ENCODE measurements around the gene SGPP2. TPM values are rescaled to one million over a fixed set of nuclear protein-coding genes. Genes with fewer than 3 reads are reported as not detected.

The SGPP2 gene
- total RNA-seq, 2 experiments from 2014 or later = 1.7 TPM

DNA sequence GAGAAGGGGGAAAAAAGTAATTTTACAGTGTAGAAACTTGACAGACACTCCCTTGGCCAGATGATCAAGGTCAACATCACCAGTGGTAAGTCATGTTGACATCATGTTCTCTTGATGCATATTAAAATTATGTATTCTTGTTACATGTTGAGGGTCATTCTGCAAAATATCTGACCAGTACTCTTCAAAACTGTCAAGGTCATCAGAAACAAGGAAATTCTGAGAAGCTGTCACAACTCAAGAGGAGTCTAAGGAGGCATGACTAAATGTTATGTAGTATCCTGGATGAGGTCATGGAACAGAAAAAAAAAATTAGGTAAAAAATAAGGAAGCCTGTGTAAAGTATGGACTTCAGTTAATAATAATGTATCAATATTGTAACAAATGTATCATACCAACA, 6.3 kb downstream of the SGPP2 start:
- Histone ChIP-seq H3K36me3 (ENCODE audit: insufficient read depth, low read length) (no peaks in the 10 kb centered on the region), H3K27me3 (ENCODE audit: control insufficient read depth in 1 of 2, insufficient read depth in 2 of 2, low read length in 2 of 2) (peaks cover 0 to under 1% of the 10 kb centered on the region in 2 experiments), H3K9me3 (ENCODE audit: control insufficient read depth in 1 of 2, insufficient read depth in 1 of 2, low read length in 2 of 2) (no peaks in the 10 kb centered on the region), H3K4me1 (ENCODE audit: insufficient read depth, low read length) (peaks cover 14% of the 10 kb centered on the region), H3K4me3 (ENCODE audit: low read length) (no peak overlapping the region), H3K27ac (ENCODE audit: low read depth in 1 of 2, low read length in 2 of 2) (no peak overlapping the region)
- no peak overlapping the region for H3K4me3 Mint-ChIP-seq
- H3K27ac Mint-ChIP-seq = no peak overlapping the region
- POLR2A ChIA-PET = no interaction called here
- peaks cover 24% of the 10 kb centered on the region for H3K4me1 Mint-ChIP-seq (ENCODE audit: low read depth)
- intact Hi-C loops (cut with DNase I, micrococcal nuclease) = no loop called here
- TF ChIP-seq, protein P1, sequence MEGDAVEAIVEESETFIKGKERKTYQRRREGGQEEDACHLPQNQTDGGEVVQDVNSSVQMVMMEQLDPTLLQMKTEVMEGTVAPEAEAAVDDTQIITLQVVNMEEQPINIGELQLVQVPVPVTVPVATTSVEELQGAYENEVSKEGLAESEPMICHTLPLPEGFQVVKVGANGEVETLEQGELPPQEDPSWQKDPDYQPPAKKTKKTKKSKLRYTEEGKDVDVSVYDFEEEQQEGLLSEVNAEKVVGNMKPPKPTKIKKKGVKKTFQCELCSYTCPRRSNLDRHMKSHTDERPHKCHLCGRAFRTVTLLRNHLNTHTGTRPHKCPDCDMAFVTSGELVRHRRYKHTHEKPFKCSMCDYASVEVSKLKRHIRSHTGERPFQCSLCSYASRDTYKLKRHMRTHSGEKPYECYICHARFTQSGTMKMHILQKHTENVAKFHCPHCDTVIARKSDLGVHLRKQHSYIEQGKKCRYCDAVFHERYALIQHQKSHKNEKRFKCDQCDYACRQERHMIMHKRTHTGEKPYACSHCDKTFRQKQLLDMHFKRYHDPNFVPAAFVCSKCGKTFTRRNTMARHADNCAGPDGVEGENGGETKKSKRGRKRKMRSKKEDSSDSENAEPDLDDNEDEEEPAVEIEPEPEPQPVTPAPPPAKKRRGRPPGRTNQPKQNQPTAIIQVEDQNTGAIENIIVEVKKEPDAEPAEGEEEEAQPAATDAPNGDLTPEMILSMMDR (IDR thresholded peaks at IDR 0.05) = no peak
- no peaks in the 10 kb centered on the region for H3K9me3 Mint-ChIP-seq
- ATAC-seq (ENCODE audit: poor library complexity) (no peak), DNase-seq (peak in 1 of 14 experiments; percentile 3)
- H3K36me3 Mint-ChIP-seq (ENCODE audit: low read depth) = no peaks in the 10 kb centered on the region
- peaks cover 21% of the 10 kb centered on the region for H3K27me3 Mint-ChIP-seq
- CTCF ChIA-PET = no interaction called here

DNA sequence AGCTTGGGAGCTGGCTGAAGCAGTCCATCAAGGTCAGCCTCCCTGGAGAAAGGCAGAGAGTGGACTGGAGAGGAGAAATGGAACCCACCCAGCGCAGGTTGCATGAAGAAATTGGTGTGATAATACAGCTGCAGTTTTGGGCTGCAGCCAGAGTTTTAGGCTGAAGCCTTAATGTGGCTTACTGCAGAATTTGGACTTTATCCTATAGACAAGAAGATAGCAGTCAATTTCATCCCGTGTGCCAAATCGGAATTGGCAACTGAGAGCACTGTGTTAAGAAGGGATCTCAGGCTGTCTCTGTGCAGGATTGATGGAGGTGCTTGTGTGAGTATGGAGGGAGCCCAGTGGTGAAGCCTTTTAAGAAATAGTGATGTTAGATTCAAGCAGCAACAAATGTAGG, 7.5 kb downstream of the SGPP2 start:
- no peak overlapping the region for H3K27ac Mint-ChIP-seq

DNA sequence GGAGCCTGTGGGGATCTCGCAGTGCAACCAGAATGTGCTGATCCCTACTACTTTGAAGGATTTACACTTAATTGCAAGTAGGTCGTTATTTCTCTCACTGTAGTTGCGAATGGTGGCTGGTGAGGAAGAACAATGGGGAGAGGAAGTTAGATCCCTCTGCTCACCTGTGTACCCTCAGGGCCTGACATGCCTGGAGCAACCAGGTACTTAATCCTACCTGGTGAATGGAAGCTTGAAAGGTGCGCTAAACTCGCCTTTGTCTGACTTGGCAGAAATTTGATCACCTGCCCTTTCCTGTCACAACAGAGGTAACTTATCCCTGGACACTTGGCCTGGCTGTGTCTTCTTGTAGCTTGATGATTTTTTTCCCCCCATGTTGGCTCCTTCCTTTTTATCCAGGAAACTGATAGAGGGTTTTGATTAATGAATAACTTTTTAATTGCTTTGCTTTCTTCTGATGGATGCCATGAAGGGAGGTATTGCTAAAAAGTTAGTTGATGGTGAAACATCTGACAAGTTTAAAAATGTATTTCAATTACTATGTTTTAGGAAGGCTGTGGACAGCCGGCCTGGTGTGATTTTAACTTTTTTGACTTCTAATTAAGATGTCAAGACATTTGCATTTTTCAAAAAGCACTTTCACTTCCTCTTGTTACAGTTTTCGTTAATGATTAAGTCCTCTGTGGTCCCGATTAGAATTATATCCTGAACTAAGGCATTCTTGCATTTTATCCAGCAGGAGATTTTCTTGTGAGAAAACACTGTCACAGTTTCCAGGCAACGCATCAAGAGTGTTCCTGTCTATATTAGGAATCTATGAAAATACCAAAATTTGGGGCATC, 9.2 kb downstream of the SGPP2 start:
- Histone ChIP-seq H3K27ac (ENCODE audit: low read depth in 1 of 2, low read length in 2 of 2) (no peak overlapping the region), H3K27me3 (ENCODE audit: control insufficient read depth in 1 of 2, insufficient read depth in 2 of 2, low read length in 2 of 2) (no peaks in the 10 kb centered on the region), H3K4me1 (ENCODE audit: insufficient read depth, low read length) (no peaks in the 10 kb centered on the region), H3K36me3 (ENCODE audit: insufficient read depth, low read length) (no peaks in the 10 kb centered on the region), H3K9me3 (ENCODE audit: control insufficient read depth in 1 of 2, insufficient read depth in 1 of 2, low read length in 2 of 2) (no peaks in the 10 kb centered on the region), H3K4me3 (ENCODE audit: low read length) (no peak overlapping the region)
- no peak for ATAC-seq (ENCODE audit: poor library complexity)
- intact Hi-C loops (cut with DNase I, micrococcal nuclease) = no loop called here
- Mint-ChIP-seq H3K27ac (no peak overlapping the region), H3K27me3 (no peaks in the 10 kb centered on the region), H3K9me3 (no peaks in the 10 kb centered on the region), H3K36me3 (ENCODE audit: low read depth) (no peaks in the 10 kb centered on the region), H3K4me3 (no peak overlapping the region), H3K4me1 (ENCODE audit: low read depth) (no peaks in the 10 kb centered on the region)
- TF ChIP-seq, protein P1 (IDR thresholded peaks at IDR 0.05) = no peak
- CTCF ChIA-PET = no interaction called here
- POLR2A ChIA-PET = no interaction called here
- no peak for DNase-seq

More for the DNA sequence above, 7.5 kb downstream of the SGPP2 start:
- ATAC-seq (ENCODE audit: poor library complexity) = no peak
- no peak overlapping the region for H3K27ac ChIP-seq (ENCODE audit: low read depth in 1 of 2, low read length in 2 of 2)
- Mint-ChIP-seq H3K4me3 (no peak overlapping the region), H3K9me3 (no peaks in the 10 kb centered on the region), H3K36me3 (ENCODE audit: low read depth) (no peaks in the 10 kb centered on the region), H3K4me1 (ENCODE audit: low read depth) (peaks cover 14% of the 10 kb centered on the region), H3K27me3 (peaks cover 13% of the 10 kb centered on the region)
- H3K36me3 ChIP-seq (ENCODE audit: insufficient read depth, low read length) = no peaks in the 10 kb centered on the region
- intact Hi-C loops (cut with DNase I, micrococcal nuclease) = no loop called here
- POLR2A ChIA-PET = no interaction called here
- TF ChIP-seq, protein P1 (IDR thresholded peaks at IDR 0.05) = no peak
- peaks cover 4% of the 10 kb centered on the region for H3K4me1 ChIP-seq (ENCODE audit: insufficient read depth, low read length)
- H3K4me3 ChIP-seq (ENCODE audit: low read length) = no peak overlapping the region
- no peaks in the 10 kb centered on the region for H3K9me3 ChIP-seq (ENCODE audit: control insufficient read depth in 1 of 2, insufficient read depth in 1 of 2, low read length in 2 of 2)
- no peaks in the 10 kb centered on the region for H3K27me3 ChIP-seq (ENCODE audit: control insufficient read depth in 1 of 2, insufficient read depth in 2 of 2, low read length in 2 of 2)
- DNase-seq = no peak
- CTCF ChIA-PET = no interaction called here
